H1 (cell line): ENCODE data around the gene DLEC1. TPM values are rescaled to one million over a fixed set of nuclear protein-coding genes. Genes with fewer than 3 reads are reported as not detected.

Source experiments
- CTCF ChIA-PET: fragments of 300-600 bp; sonication (Branson Sonifier 250); formaldehyde crosslinking; loops from one replicate; lab custom pipeline; 2021; ENCODE audit not compliant: partially characterized antibody; lab: Charles Lee
- POLR2A ChIA-PET: fragments of 300-600 bp; sonication (Branson Sonifier 250); formaldehyde crosslinking; loops from one replicate; lab custom pipeline; 2021; ENCODE audit warnings: inconsistent platforms; ENCODE audit not compliant: partially characterized antibody; lab: Charles Lee
- DNase-seq, 2 experiments: peaks; one replicate each; pipeline versions ENCODE4 v3.0.0 to v3.0.0-alpha.2; 2010 to 2022; ENCODE audit warnings: low spot score in 2 of 2, low read depth in 1 of 2, mixed read lengths in 1 of 2
- FAIRE-seq: peaks from 2 replicates; lab custom pipeline; 2011; peaks lifted over from hg19 to GRCh38; lab: Jason Lieb, UNC
- H2AFZ ChIP-seq: 2 replicates; pipeline ENCODE4 v1.8.1; 2012; ENCODE audit warnings: low read length, inconsistent platforms
- H2AK5ac ChIP-seq: 2 replicates; pipeline ENCODE4 v1.6.1; 2013; ENCODE audit warnings: low read depth, low read length
- H2BK120ac ChIP-seq: replicated peaks from 2 replicates; pipeline ENCODE3; 2013; ENCODE audit warnings: low read depth, low read length, inconsistent platforms
- H2BK12ac ChIP-seq: 2 replicates; pipeline ENCODE4 v1.6.1; 2013; ENCODE audit warnings: low read depth, low read length
- H2BK15ac ChIP-seq: 2 replicates; pipeline ENCODE4 v1.6.1; 2013; ENCODE audit warnings: low read length
- H2BK20ac ChIP-seq: 2 replicates; pipeline ENCODE4 v1.6.1; 2013; ENCODE audit warnings: low read length
- H2BK5ac ChIP-seq: 2 replicates; pipeline ENCODE4 v1.6.1; 2013; ENCODE audit warnings: low read depth, low read length
- H3K14ac ChIP-seq: 2 replicates; pipeline ENCODE4 v1.6.1; 2013; ENCODE audit warnings: inconsistent platforms; ENCODE audit not compliant: insufficient read length
- H3K18ac ChIP-seq: 2 replicates; pipeline ENCODE4 v1.6.1; 2013; ENCODE audit warnings: low read length; ENCODE audit errors: extremely low read depth
- H3K23ac ChIP-seq: 2 replicates; pipeline ENCODE4 v1.6.1; 2013; ENCODE audit warnings: inconsistent platforms; ENCODE audit not compliant: insufficient read length
- H3K23me2 ChIP-seq: 2 replicates; pipeline ENCODE4 v1.6.1; 2013; ENCODE audit warnings: low read depth, low read length
- H3K27ac ChIP-seq: 2 replicates; pipeline ENCODE4 v1.6.1; 2011; ENCODE audit warnings: low read depth, low read length, inconsistent platforms
- H3K27me3 ChIP-seq, 4 experiments: replicated peaks in 1 of 4; 1 replicate in 1 of 4; 2 replicates in 3 of 4; pipeline versions ENCODE4 v1.6.1 to v1.8.1; 2011 to 2013; ENCODE audit warnings: low read length in 3 of 4, mild to moderate bottlenecking in 3 of 4, inconsistent platforms in 2 of 4, mixed read lengths in 2 of 4, moderate library complexity in 1 of 4; ENCODE audit not compliant: control insufficient read depth in 3 of 4, insufficient read depth in 3 of 4; ENCODE audit errors: extremely low read depth in 1 of 4
- H3K36me3 ChIP-seq, 4 experiments: 2 replicates each; pipeline versions ENCODE4 v1.6.1 to v1.8.1; 2011 to 2013; ENCODE audit warnings: mild to moderate bottlenecking in 4 of 4, low read length in 3 of 4, moderate library complexity in 2 of 4, control low read depth in 1 of 4, inconsistent platforms in 1 of 4; ENCODE audit not compliant: insufficient read depth in 4 of 4, control insufficient read depth in 2 of 4
- H3K4ac ChIP-seq: replicated peaks from 2 replicates; pipeline ENCODE3; 2013; ENCODE audit warnings: low read length, low read depth, mixed read lengths, inconsistent platforms; ENCODE audit not compliant: insufficient read length
- H3K4me1 ChIP-seq, 4 experiments: replicated peaks in 1 of 4; 1 replicate in 1 of 4; 2 replicates in 3 of 4; pipeline versions ENCODE4 v1.6.1 to v1.8.1; 2011 to 2013; ENCODE audit warnings: low read length in 3 of 4, inconsistent platforms in 2 of 4, mixed read lengths in 1 of 4; ENCODE audit not compliant: insufficient read depth in 4 of 4, control insufficient read depth in 3 of 4
- H3K4me2 ChIP-seq, 2 experiments: 2 replicates each; pipeline versions ENCODE4 v1.6.1 to v1.8.1; 2011 to 2013; ENCODE audit warnings: low read depth in 2 of 2, low read length in 2 of 2, control low read depth in 1 of 2, inconsistent platforms in 1 of 2, mild to moderate bottlenecking in 1 of 2; ENCODE audit not compliant: insufficient read depth in 1 of 2
- H3K4me3 ChIP-seq, 4 experiments: fragments of 200-600, 300-600 bp in 1 of 4; sonication (generic), shearing (Covaris generic), sonication (Bioruptor Twin) in 1 of 4; 2 replicates each; pipeline versions ENCODE4 v1.5.1 to v1.8.1; 2011 to 2016; ENCODE audit warnings: low read length in 4 of 4, low read depth in 3 of 4, control low read depth in 2 of 4, inconsistent platforms in 2 of 4, mild to moderate bottlenecking in 2 of 4, mixed read lengths in 1 of 4, moderate library complexity in 1 of 4; ENCODE audit not compliant: insufficient read depth in 2 of 4; ENCODE audit errors: extremely low read depth in 1 of 4
- H3K56ac ChIP-seq: replicated peaks from 2 replicates; pipeline ENCODE3; 2013; ENCODE audit warnings: low read depth, mild to moderate bottlenecking, mixed read lengths, low read length, inconsistent platforms; ENCODE audit not compliant: insufficient read length
- H3K79me1 ChIP-seq: 2 replicates; pipeline ENCODE4 v1.6.1; 2013; ENCODE audit warnings: low read depth, low read length, control low read depth
- H3K79me2 ChIP-seq, 2 experiments: 2 replicates each; pipeline versions ENCODE4 v1.6.1 to v1.8.1; 2012 to 2013; ENCODE audit warnings: low read length in 2 of 2, mild to moderate bottlenecking in 2 of 2, inconsistent platforms in 1 of 2; ENCODE audit not compliant: insufficient read depth in 2 of 2, control insufficient read depth in 1 of 2
- H3K9ac ChIP-seq, 4 experiments: replicated peaks in 1 of 4; 1 replicate in 1 of 4; 2 replicates in 3 of 4; pipeline versions ENCODE4 v1.6.1 to v1.8.1; 2011 to 2013; ENCODE audit warnings: low read depth in 3 of 4, low read length in 3 of 4, control low read depth in 2 of 4, mild to moderate bottlenecking in 2 of 4, moderate library complexity in 2 of 4, inconsistent platforms in 1 of 4; ENCODE audit errors: extremely low read depth in 1 of 4
- H3K9me3 ChIP-seq, 2 experiments: 2 replicates each; pipeline versions ENCODE4 v1.6.1 to v1.8.1; 2012 to 2013; ENCODE audit warnings: mild to moderate bottlenecking in 2 of 2, moderate library complexity in 2 of 2, control low read depth in 1 of 2, inconsistent platforms in 1 of 2, low read depth in 1 of 2, low read length in 1 of 2, mixed read lengths in 1 of 2; ENCODE audit not compliant: insufficient read depth in 2 of 2
- H4K20me1 ChIP-seq, 2 experiments: replicated peaks in 1 of 2; 2 replicates each; pipeline versions ENCODE3 to v1.8.1; 2011 to 2013; ENCODE audit warnings: inconsistent platforms in 2 of 2, low read length in 2 of 2, mild to moderate bottlenecking in 1 of 2; ENCODE audit not compliant: insufficient read depth in 2 of 2, control insufficient read depth in 1 of 2
- H4K5ac ChIP-seq: 2 replicates; pipeline ENCODE4 v1.6.1; 2013; ENCODE audit warnings: low read length, low read depth, mixed read lengths, inconsistent platforms; ENCODE audit not compliant: insufficient read length
- H4K8ac ChIP-seq: 2 replicates; pipeline ENCODE4 v1.8.0; 2013; ENCODE audit warnings: mild to moderate bottlenecking, moderate library complexity, low read length, inconsistent platforms; ENCODE audit not compliant: insufficient read depth; ENCODE audit errors: extremely low read depth
- H4K91ac ChIP-seq: replicated peaks from 2 replicates; pipeline ENCODE3; 2013; ENCODE audit warnings: low read length, mixed read lengths, inconsistent platforms; ENCODE audit not compliant: insufficient read length
- BACH1 ChIP-seq: IDR thresholded peaks from 2 replicates; pipeline ENCODE4 v1.6.1; 2012; ENCODE audit warnings: low read length, improper control_type of control experiment
- CHD2 ChIP-seq: IDR thresholded peaks from 2 replicates; pipeline ENCODE4 v1.6.1; 2012; ENCODE audit warnings: low read length, improper control_type of control experiment
- HDAC2 ChIP-seq, 2 experiments: fragments of 300-600 bp in 1 of 2; sonication (generic) in 1 of 2; IDR thresholded peaks; 2 replicates each; pipeline ENCODE4 v1.6.1; 2011 to 2012; ENCODE audit warnings: low read depth in 2 of 2, low read length in 2 of 2, mild to moderate bottlenecking in 2 of 2, moderate library complexity in 2 of 2, borderline replicate concordance in 1 of 2, inconsistent platforms in 1 of 2
- JUND ChIP-seq: IDR thresholded peaks from 2 replicates; pipeline ENCODE4 v1.6.1; 2011; ENCODE audit warnings: mild to moderate bottlenecking, improper control_type of control experiment, low read length
- KDM1A ChIP-seq: fragments of 200-600, 300-600 bp; sonication (generic); IDR thresholded peaks from 2 replicates; pipeline ENCODE4 v1.7.1; 2016; ENCODE audit warnings: mild to moderate bottlenecking, low read length, borderline replicate concordance
- KDM4A ChIP-seq: IDR thresholded peaks from one replicate; pipeline ENCODE4 v1.7.1; 2012; ENCODE audit warnings: low read depth, mild to moderate bottlenecking, moderate library complexity, low read length, inconsistent platforms; ENCODE audit not compliant: severe bottlenecking
- MAX ChIP-seq: IDR thresholded peaks from 2 replicates; pipeline ENCODE4 v1.6.1; 2012; ENCODE audit warnings: inconsistent platforms
- PHF8 ChIP-seq: fragments of 200-600 bp; sonication (generic); conservative IDR thresholded peaks from 2 replicates; pipeline ENCODE4 v1.7.1; 2012; ENCODE audit warnings: low read depth, mild to moderate bottlenecking, inconsistent platforms, low read length, moderate library complexity
- POLR2AphosphoS5 ChIP-seq: IDR thresholded peaks from 2 replicates; pipeline ENCODE4 v1.6.1; 2011; ENCODE audit warnings: low read depth, low read length
- RBBP5 ChIP-seq: IDR thresholded peaks from 2 replicates; pipeline ENCODE4 v1.7.1; 2012; ENCODE audit warnings: low read depth, mild to moderate bottlenecking, inconsistent platforms, low read length, moderate library complexity, borderline replicate concordance
- WGBS, 2 experiments: shearing (Covaris generic) in 1 of 2; methylation state at CpG; one replicate each; pipeline versions ENCODE4 v1.1.6 to v1.1.7; 2013 to 2015; ENCODE audit warnings: low lambda C conversion rate in 2 of 2, mixed read lengths in 2 of 2, inconsistent platforms in 1 of 2, low coverage in 1 of 2, missing lambda C conversion rate in 1 of 2; ENCODE audit not compliant: insufficient replicate concordance in 2 of 2, insufficient coverage in 1 of 2, insufficient read length in 1 of 2; ENCODE audit errors: extremely low coverage in 1 of 2, missing lambda C conversion rate in 1 of 2; 5-methylcytosine and 5-hydroxymethylcytosine counted together
- polyA plus RNA-seq, 7 experiments: library from polyadenylated mRNA; depleted of rRNA in 3 of 7; stranded (reverse) in 5 of 7; unstranded in 2 of 7; fragments of >200 nt in 5 of 7; fragments of 200-250 nt in 2 of 7; gene quantifications; 1 replicate in 5 of 7; 2 replicates in 1 of 7; 4 replicates in 1 of 7; pipeline versions ENCODE4 v1.2.1 to v1.2.3, GENCODE V29; 2011 to 2013; ENCODE audit warnings: missing spikeins in 2 of 7, mixed read lengths in 2 of 7
- total RNA-seq: library from RNA; stranded (reverse); fragmentation: NEBNext Ultra II Directional; extraction: Animal tissue kit (Norgen Biotek cat#: 25700); gene quantifications from 2 replicates; pipeline ENCODE4 v1.2.1, GENCODE V29; 2021

DLEC1 gene
- total and polyA plus RNA-seq, 2 of the 8 experiments (the other 6 are each of a cell fraction or from before 2014, with no cell fraction given): 0.26 to 0.76 TPM

GRCh38 chr3:38029400-38030125 lies 9.4 kb upstream of the DLEC1 start, which contains the start of gene PLCD1:
PLCD1 (minus strand) TSS chr3:38029642; CDS start chr3:38029539, 103 bp downstream.
- H4K20me1 ChIP-seq: peaks cover 8% of the 10 kb centered on the region in 2 experiments
- H3K4me3 ChIP-seq: peak within 1 kb of the TSS; percentile 53 to 88 (median 62)
- H3K56ac ChIP-seq: peak within 1 kb of the TSS; percentile 33
- no peaks in the 10 kb centered on the region for H3K79me1 ChIP-seq
- no peak within 1 kb of the TSS for H4K91ac ChIP-seq
- peaks cover 13% of the 10 kb centered on the region; the same call in 1 of the 2 replicates for H3K23me2 ChIP-seq
- peak within 1 kb of the TSS; percentile 83 for H3K18ac ChIP-seq
- H3K9me3 ChIP-seq: no peaks in the 10 kb centered on the region
- H4K8ac ChIP-seq: peak within 1 kb of the TSS; percentile 87
- FAIRE-seq: no peak
- no peak within 1 kb of the TSS for H4K5ac ChIP-seq
- H3K27ac ChIP-seq: no peak within 1 kb of the TSS
- peak within 1 kb of the TSS; percentile 58; the same call in 1 of the 2 replicates for H2AFZ ChIP-seq
- H2BK120ac ChIP-seq: no peak within 1 kb of the TSS
- no peak within 1 kb of the TSS for H2AK5ac ChIP-seq
- H3K4me2 ChIP-seq: peak within 1 kb of the TSS; percentile 69 to 98
- H3K23ac ChIP-seq: no peak within 1 kb of the TSS
- H3K36me3 ChIP-seq: no peaks in the 10 kb centered on the region
- H2BK20ac ChIP-seq: no peak within 1 kb of the TSS
- H3K4me1 ChIP-seq: peaks cover 0 to 7% (median 4%) of the 10 kb centered on the region in 4 experiments; a peak in 6 of 7 replicates
- 5% methylated on average over 38 of the region's 75 CpGs; no CpG with 5 or more reads in 1 of the 2 experiments for WGBS, 2 experiments
- H3K9ac ChIP-seq: peak within 1 kb of the TSS in 3 of 4 experiments; percentile 25 to 45 (median 38); a peak in 6 of 7 replicates
- no peak within 1 kb of the TSS for H2BK15ac ChIP-seq
- peak within 1 kb of the TSS; percentile 18 for H2BK12ac ChIP-seq
- ChIA-PET POLR2A (interaction anchor here (0.6 to 2.2 kb wide), 5 partner anchors 9 to 467 kb away, joined by 3 to 9 read pairs (median 3); partner anchors contain the start of genes ACAA1 and DLEC1), CTCF (interaction anchor here (0.7 to 4.1 kb wide), 6 partner anchors 9 to 215 kb away, joined by 3 to 15 read pairs (median 4); partner anchors contain the start of gene DLEC1)
- peak in 1 of 2 experiments; percentile 86 for DNase-seq
- H2BK5ac ChIP-seq: no peak within 1 kb of the TSS
- peaks cover 27 to 58% (median 50%) of the 10 kb centered on the region in 4 experiments for H3K27me3 ChIP-seq
- H3K14ac ChIP-seq: no peak within 1 kb of the TSS
- H3K79me2 ChIP-seq: no peaks in the 10 kb centered on the region
- TF ChIP-seq KDM4A (peak; percentile 60), BACH1 (0 out of 2 replicates have a peak, but pooled peaks have one; percentile 26), RBBP5 (0 out of 2 replicates have a peak, but pooled peaks have one; percentile 16), HDAC2 (IDR thresholded peaks at IDR 0.05; ENCODE audit: borderline replicate concordance in 1 of 2, low read depth in 2 of 2, low read length in 2 of 2) (peak in 1 of 2 experiments; percentile 96; a peak in 2 of 4 replicates), POLR2AphosphoS5 (no peak; the same call in 1 of the 2 replicates), JUND (no peak), KDM1A (peak; percentile 98), PHF8 (peak; percentile 33; the same call in 1 of the 2 replicates), CHD2 (no peak), MAX (no peak)
- H3K4ac ChIP-seq: peak within 1 kb of the TSS; percentile 5
